KMS-11 (cell line): ENCODE measurements around the gene CDC45.
"Not testable (repeated sequence)": the region's sequence is repeated elsewhere in the genome, so short reads cannot be mapped to it uniquely, and the experiment has no call there.

ENCODE experiments used
- H2AFZ ChIP-seq: fragments of 200-600 bp; sonication (generic); 2 replicates; pipeline ENCODE4 v1.6.1; 2016; ENCODE audit warnings: antibody characterized with exemption, mixed run types, low read depth
- H3K27ac ChIP-seq: fragments of 200-600 bp; sonication (generic); 2 replicates; pipeline ENCODE4 v1.6.1; 2016; ENCODE audit warnings: mild to moderate bottlenecking, mixed run types
- H3K27me3 ChIP-seq: fragments of 200-600 bp; sonication (generic); 2 replicates; pipeline ENCODE4 v1.6.1; 2017; ENCODE audit warnings: mild to moderate bottlenecking, low read depth, mixed run types, moderate library complexity; ENCODE audit not compliant: insufficient read depth
- H3K36me3 ChIP-seq: fragments of 200-600 bp; sonication (generic); 2 replicates; pipeline ENCODE4 v1.6.1; 2017; ENCODE audit warnings: mild to moderate bottlenecking, mixed run types; ENCODE audit not compliant: insufficient read depth
- H3K4me1 ChIP-seq: fragments of 200-600 bp; sonication (generic); 2 replicates; pipeline ENCODE4 v1.6.1; 2016; ENCODE audit warnings: mild to moderate bottlenecking, low read depth, mixed run types; ENCODE audit not compliant: poor library complexity, severe bottlenecking
- H3K4me2 ChIP-seq: fragments of 200-600 bp; sonication (generic); 2 replicates; pipeline ENCODE4 v1.7.0; 2016; ENCODE audit warnings: mild to moderate bottlenecking, mixed run types
- H3K4me3 ChIP-seq: fragments of 200-600 bp; sonication (generic); IDR thresholded peaks from 2 replicates; pipeline ENCODE4 v1.6.1; 2017; ENCODE audit warnings: low read depth, low read length, mixed read lengths; ENCODE audit not compliant: insufficient read depth
- H3K79me2 ChIP-seq: fragments of 200-600 bp; sonication (generic); 2 replicates; pipeline ENCODE4 v1.6.1; 2016; ENCODE audit warnings: low read depth, mixed run types; ENCODE audit not compliant: insufficient read depth
- H3K9ac ChIP-seq: fragments of 200-600 bp; sonication (generic); 2 replicates; pipeline ENCODE4 v1.6.1; 2016; ENCODE audit warnings: mild to moderate bottlenecking, mixed run types
- H4K20me1 ChIP-seq: fragments of 200-600 bp; sonication (generic); 2 replicates; pipeline ENCODE4 v1.6.1; 2016; ENCODE audit warnings: mild to moderate bottlenecking, mixed run types; ENCODE audit not compliant: insufficient read depth
- TF ChIP-seq, protein P1 (sequence below): fragments of 200-600 bp; sonication (generic); conservative IDR thresholded peaks from 2 replicates; pipeline ENCODE4 v1.6.1; 2017; ENCODE audit warnings: low read depth, mild to moderate bottlenecking, antibody characterized with exemption, low read length, moderate library complexity, mixed read lengths

Gene CDC45

DNA sequence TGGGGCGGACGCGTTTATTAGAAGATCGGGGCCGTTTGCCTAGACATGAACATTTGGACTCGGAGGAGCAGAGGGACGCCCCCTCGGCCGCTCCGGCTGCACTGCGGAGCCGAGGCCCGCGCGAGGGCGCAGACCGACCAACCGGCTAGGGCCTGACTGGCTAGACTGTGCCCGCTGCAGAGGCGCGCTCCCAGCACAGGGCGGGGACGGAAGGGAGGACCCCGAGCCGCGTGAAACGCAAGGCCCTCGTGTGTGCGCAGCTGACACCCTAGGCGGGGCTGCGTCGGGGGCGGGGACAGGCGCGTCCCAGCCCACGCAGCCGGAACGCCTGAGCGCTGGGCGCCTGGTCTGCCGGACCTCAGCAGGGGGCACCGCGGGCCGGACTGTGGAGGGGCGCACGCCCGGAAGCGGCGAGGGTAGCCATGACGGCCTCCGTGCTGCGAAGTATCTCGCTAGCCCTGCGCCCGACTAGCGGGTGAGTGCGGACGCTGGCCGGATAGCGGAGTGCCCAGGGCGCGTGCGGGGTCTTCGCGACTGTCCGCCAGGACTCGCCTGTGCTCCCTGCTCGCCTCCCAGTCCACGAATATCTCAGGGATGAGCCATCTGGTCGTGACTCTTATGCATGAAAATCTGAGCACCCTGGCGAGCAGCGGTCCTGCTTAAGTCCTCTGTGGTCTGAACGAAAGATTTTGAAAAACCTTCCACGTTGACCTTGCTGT is 47.4 kb upstream of the CDC45 start, which contains the start of gene MRPL40:
Gene MRPL40 (plus strand): TSS at position 413 of the 719 bp plus-strand sequence. CDS start 10 bp downstream, at position 423.
- peaks cover 49% of the 10 kb centered on the region for H3K79me2 ChIP-seq
- H4K20me1 ChIP-seq, result peaks cover 13% of the 10 kb centered on the region; the same call in 1 of the 2 replicates
- H3K4me3 ChIP-seq, result no peak within 1 kb of the TSS

DNA sequence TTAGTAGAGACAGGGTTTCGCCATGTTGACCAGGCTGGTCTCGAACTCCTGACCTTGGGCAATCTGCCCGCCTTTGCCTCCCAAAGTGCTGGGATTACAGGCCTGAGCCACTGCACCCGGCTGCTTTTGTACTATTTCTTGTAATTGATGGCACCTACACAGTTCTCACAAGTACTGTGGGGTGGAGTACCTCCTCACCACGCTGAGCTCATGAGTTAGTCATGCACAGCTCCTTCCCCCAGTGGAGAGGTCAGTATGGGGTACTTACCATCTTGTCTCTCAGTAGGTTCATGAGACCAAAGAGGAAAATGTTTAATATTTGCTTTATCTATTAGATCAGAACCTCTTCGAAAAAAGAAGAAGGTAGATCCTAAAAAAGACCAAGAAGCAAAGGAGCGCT is 45.3 kb upstream of the CDC45 start:
- H3K27ac ChIP-seq, result no peak overlapping the region
- H3K79me2 ChIP-seq, result peaks cover 28% of the 10 kb centered on the region

More for the DNA sequence above, 47.4 kb upstream of the CDC45 start, which contains the start of gene MRPL40:
- H3K4me2 ChIP-seq, result peak within 1 kb of the TSS; percentile 80
- H3K4me1 ChIP-seq, result peaks cover 34% of the 10 kb centered on the region
- no peaks in the 10 kb centered on the region for H3K27me3 ChIP-seq
- H3K9ac ChIP-seq, result peak within 1 kb of the TSS; percentile 94
- TF ChIP-seq, protein P1, sequence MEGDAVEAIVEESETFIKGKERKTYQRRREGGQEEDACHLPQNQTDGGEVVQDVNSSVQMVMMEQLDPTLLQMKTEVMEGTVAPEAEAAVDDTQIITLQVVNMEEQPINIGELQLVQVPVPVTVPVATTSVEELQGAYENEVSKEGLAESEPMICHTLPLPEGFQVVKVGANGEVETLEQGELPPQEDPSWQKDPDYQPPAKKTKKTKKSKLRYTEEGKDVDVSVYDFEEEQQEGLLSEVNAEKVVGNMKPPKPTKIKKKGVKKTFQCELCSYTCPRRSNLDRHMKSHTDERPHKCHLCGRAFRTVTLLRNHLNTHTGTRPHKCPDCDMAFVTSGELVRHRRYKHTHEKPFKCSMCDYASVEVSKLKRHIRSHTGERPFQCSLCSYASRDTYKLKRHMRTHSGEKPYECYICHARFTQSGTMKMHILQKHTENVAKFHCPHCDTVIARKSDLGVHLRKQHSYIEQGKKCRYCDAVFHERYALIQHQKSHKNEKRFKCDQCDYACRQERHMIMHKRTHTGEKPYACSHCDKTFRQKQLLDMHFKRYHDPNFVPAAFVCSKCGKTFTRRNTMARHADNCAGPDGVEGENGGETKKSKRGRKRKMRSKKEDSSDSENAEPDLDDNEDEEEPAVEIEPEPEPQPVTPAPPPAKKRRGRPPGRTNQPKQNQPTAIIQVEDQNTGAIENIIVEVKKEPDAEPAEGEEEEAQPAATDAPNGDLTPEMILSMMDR, result no peak
- peak within 1 kb of the TSS; percentile 35 for H2AFZ ChIP-seq
- no peaks in the 10 kb centered on the region for H3K36me3 ChIP-seq
- peak within 1 kb of the TSS; percentile 98 for H3K27ac ChIP-seq

DNA sequence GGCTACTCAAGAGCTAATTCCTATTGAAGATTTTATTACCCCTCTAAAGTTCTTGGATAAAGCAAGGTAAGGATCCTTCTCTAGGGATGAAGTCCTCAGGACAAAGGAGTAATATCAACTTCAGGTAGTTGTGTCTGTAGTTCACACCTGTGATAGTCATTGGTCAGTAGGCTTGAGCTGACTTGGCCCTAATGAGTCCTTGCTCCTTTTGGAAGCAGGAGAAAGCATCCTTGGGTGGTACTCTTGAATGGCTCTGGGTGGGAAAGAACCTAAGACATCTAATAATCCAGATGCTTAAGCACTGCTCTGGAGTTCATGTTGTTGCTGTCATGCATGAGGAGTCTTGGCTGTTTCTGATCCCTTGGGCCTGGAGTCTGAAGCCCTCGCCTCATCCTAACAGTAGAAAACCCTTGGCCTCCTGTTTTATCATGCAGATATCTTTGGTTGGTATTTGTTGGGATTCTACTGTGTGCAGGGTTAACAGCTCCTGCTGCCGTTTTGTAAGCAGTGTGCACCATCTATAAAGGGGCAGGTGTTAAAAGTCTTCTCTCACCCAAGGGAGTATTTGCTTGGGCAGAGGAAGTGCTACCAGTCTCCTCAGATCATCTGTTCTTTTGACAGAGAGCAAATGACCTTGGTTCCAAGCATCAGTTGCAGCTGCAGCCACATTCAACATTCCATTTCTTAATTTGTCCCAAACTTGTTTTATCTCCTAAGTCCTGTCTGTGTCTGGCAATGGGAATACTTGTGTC is 44.7 kb upstream of the CDC45 start:
- H3K79me2 ChIP-seq, result peaks cover 22% of the 10 kb centered on the region
- no peak overlapping the region for H2AFZ ChIP-seq
- H3K36me3 ChIP-seq, result no peaks in the 10 kb centered on the region
- H3K4me1 ChIP-seq, result peaks cover 10% of the 10 kb centered on the region
- no peak overlapping the region for H3K4me3 ChIP-seq
- TF ChIP-seq, protein P1, result no peak
- no peak overlapping the region for H3K27ac ChIP-seq
- no peaks in the 10 kb centered on the region for H3K27me3 ChIP-seq
- no peak overlapping the region for H3K9ac ChIP-seq
- H3K4me2 ChIP-seq, result no peak overlapping the region
- no peaks in the 10 kb centered on the region for H4K20me1 ChIP-seq

More for the DNA sequence above, 45.3 kb upstream of the CDC45 start:
- Histone ChIP-seq H3K4me1 (peaks cover 13% of the 10 kb centered on the region), H3K27me3 (no peaks in the 10 kb centered on the region), H4K20me1 (no peaks in the 10 kb centered on the region), H3K9ac (no peak overlapping the region), H3K4me3 (no peak overlapping the region), H3K4me2 (no peak overlapping the region), H3K36me3 (no peaks in the 10 kb centered on the region), H2AFZ (no peak overlapping the region)
- TF ChIP-seq, protein P1, result no peak

DNA sequence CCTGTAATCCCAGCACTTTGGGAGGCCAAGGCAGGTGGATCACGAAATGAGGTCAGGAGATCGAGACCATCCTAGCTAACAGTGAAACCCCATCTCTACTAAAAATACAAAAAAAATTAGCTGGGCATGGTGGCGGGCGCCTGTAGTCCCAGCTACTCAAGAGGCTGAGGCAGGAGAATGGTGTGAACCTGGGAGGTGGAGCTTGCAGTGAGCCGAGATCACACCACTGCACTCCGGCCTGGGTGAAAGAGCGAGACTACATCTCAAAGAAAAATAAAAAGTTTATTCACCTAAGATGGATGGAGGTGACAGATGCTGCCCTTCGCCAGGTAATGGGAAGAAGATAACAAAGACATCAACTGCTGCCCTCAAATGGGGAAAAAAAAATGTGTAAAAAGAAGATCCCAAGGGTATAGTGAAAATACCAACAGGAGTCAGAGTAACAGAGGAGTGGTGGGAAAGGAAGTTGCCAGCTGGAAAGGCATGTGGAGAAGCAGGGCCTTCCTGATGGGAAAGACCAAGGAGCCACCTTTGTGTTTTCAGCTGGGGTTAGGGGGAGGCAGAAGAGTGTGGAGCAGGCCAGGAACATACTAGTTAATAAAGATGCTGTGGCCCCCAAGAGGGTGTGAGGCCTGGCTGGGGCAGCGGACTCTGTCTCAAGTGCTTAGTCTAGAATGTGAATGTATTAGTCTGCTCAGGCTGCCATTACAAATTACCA is 43.1 kb upstream of the CDC45 start:
- not testable (repeated sequence) for H3K4me2 ChIP-seq, H4K20me1 ChIP-seq, H3K27ac ChIP-seq, H3K4me1 ChIP-seq, H3K9ac ChIP-seq, H3K4me3 ChIP-seq, H2AFZ ChIP-seq, H3K36me3 ChIP-seq, H3K27me3 ChIP-seq
- H3K79me2 ChIP-seq, result peaks cover 16% of the 10 kb centered on the region
